ENCODE results near the gene ZKSCAN5. TPM values are rescaled to one million over a fixed set of nuclear protein-coding genes. Genes with fewer than 3 reads are reported as not detected.
A peak's percentile ranks its signal among the peaks of the same experiment; 100 is the strongest.
"Not testable (repeated sequence)": the region's sequence is repeated elsewhere in the genome, so short reads cannot be mapped to it uniquely, and the experiment has no call there.

ZKSCAN5 gene
- total RNA-seq, 2 donors from 2014 or later = 5.2 to 5.9 TPM

DNA sequence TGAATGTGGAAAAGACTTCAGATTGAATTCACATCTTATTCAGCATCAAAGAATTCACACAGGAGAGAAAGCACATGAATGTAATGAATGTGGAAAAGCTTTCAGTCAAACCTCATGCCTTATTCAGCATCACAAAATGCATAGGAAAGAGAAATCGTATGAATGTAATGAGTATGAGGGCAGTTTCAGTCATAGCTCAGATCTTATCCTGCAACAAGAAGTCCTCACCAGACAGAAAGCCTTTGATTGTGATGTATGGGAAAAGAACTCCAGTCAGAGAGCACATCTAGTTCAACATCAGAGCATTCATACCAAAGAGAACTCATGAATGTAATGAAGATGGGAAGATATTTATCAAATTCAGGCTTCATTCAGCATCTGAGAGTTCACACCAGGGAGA, 68.8 kb downstream of the ZKSCAN5 start:
- DNase-seq (no peak), ATAC-seq (no peak)
- intact Hi-C loops (cut with DNase I, micrococcal nuclease) = no loop called here

DNA sequence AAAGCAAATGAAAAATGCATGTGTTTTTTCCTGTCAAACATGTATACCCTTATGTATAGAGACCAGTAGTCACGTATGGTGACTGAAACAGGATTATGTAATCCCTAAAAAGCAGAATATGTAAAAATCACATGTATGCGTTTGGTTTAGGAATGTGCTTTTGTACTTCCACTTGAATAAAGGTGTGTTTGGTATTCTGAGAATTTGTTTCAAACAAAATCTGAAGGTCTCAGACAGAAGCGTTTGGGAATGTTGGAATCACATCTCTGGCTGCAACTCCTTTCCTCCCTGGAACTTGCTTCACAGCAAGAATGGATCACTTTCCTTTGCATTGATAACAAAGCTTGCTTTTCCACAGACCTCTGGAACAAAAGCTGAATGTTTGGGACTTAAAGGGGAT, 71.8 kb downstream of the ZKSCAN5 start:
- DNase-seq (no peak), ATAC-seq (no peak)
- intact Hi-C loops (cut with DNase I, micrococcal nuclease) = no loop called here

DNA sequence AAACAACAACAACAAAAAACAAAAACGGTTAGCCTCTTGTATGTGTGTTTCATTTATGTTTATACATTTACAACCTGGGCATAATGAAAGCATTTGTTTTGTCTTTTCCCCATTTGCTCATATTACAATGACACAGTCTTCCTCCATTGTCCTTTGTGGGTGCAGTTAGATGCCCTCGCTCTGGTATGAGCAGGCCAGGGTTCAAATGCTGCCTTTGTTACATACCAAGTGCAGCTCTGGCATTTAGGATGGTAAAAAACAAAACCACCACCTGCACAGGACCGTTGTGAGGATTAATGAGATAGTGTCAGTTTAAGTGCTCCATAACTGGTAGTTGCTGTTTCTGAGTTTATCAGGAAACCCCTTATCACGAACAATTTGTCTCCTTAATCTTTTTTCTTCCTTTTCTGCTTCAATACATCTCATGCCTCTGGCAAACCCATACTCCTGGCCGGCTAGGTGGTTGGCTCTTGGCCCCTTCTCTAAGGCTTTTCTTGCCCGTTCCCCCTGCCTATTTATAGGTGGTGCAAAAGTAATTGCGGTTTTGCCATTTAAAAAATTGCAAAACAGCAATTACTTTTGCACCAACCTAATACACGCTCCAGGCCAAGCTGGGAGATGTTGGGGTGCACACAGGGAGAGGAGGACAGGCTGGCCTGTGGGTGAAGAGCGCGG, 75.0 kb downstream of the ZKSCAN5 start:
- no peak for DNase-seq
- no peak for ATAC-seq
- intact Hi-C loops (cut with DNase I, micrococcal nuclease) = no loop called here

DNA sequence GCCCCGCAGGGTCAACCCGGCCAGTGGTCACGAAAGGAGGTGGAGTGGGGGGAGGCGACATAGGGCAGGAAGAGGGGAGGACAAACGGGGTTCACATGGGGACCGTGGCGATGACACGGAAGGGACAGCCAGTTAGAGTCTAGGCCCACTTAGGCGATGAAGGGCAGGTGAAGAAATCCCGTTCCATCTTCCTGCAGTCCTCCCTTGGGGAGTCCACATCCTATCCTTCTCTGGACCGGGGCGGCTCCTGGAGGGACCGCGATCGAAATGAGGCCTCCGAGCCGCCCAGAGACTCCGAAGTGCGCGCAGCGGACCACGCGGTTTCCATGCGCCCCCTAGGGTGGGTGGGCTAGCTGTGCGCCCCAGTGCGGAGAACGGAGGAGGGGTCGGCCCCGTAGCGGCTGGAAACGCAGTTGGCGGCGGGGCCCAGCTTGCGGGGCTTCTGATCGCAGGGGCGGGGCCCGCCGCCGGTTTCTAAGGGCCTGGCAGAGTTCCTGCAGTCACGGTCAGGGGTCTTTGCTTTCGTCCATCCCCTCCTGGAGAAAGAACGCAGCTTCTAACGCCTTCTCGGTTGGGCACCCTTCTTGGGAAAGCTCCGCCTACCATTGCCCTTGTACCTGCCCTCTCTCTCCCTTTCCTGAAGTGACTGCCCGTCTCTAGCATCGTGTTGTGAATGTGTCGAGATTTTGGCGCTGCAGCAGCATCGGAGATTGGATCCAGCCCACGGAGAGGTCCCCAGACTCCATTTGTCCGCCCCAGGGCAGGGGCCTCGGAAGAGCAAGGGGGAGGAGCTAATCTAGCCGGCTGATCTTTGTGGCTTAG, 75.7 kb downstream of the ZKSCAN5 start:
- ATAC-seq = peak; percentile 73
- intact Hi-C loops (cut with DNase I, micrococcal nuclease) = no loop called here

DNA sequence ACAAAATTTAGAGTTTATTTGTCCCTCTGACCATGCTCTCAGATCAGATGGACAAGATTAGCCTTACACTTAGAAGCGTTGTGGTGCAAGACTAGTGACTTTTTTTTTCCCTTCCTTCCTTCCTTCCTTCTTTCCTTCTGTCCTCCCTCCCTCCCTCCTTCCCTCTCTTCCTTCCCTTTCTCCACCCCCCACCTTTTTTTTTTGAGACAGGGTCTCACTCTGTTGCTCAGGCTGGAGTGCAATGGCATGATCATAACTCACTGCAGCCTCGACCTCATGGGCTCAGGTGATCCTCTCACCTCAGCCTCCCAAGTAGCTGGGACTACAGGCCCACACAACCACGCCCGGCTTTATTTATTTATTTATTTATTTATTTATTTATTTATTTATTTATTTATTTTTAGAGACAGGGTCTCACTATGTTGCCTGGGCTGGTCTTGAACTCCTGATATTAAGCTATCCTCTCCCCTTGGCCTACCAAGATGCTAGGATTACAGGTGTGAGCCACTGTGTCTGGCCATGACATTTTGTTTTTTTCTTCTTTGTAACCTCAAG, 76.4 kb downstream of the ZKSCAN5 start:
- ATAC-seq; intact Hi-C loops (cut with DNase I, micrococcal nuclease); DNase-seq: not testable (repeated sequence)

More for the DNA sequence above, 75.7 kb downstream of the ZKSCAN5 start:
- DNase-seq = peak in 1 of 2 donors; percentile 39

Other genes with a start within 250 kb of the ZKSCAN5 start
- not detected for gene MYH16, start 231.8 kb upstream of the ZKSCAN5 start, total RNA-seq
- 100 to 1,000 TPM; 160 to 186 TPM for gene ARPC1A, start 178.8 kb upstream of the ZKSCAN5 start, total RNA-seq
- gene ARPC1B, start 129.9 kb upstream of the ZKSCAN5 start, total RNA-seq = 100 to 1,000 TPM; 143 to 170 TPM
- gene PDAP1, start 96.1 kb upstream of the ZKSCAN5 start, total RNA-seq = 10 to 100 TPM; 74.2 to 81.6 TPM
- 10 to 100 TPM; 69.9 to 79.0 TPM for gene BUD31, start 95.7 kb upstream of the ZKSCAN5 start, total RNA-seq
- gene PTCD1, start 65.9 kb upstream of the ZKSCAN5 start, total RNA-seq = 1 to 10 TPM; 5.2 to 6.0 TPM
- 10 to 100 TPM; 18.6 to 26.0 TPM for gene CPSF4, start 65.7 kb upstream of the ZKSCAN5 start, total RNA-seq
- gene ATP5MF, start 38.5 kb upstream of the ZKSCAN5 start, total RNA-seq = 100 to 1,000 TPM; 297 to 369 TPM
- 10 to 100 TPM; 15.4 to 25.5 TPM for gene ZNF789, start 31.8 kb upstream of the ZKSCAN5 start, total RNA-seq
- gene ZNF394, start 4.4 kb upstream of the ZKSCAN5 start, total RNA-seq = 10 to 100 TPM; 32.0 to 37.2 TPM
- gene FAM200A, start 47.5 kb downstream of the ZKSCAN5 start, total RNA-seq = 1 to 10 TPM; 3.7 to 4.0 TPM
- gene ZNF655, start 54.0 kb downstream of the ZKSCAN5 start, total RNA-seq = 10 to 100 TPM; 69.9 to 71.7 TPM
- under 1 TPM in 1 of 2 donors, not detected in 1; 0.45 TPM for gene TMEM225B, start 93.6 kb downstream of the ZKSCAN5 start, total RNA-seq
- gene ZSCAN25, start 112.3 kb downstream of the ZKSCAN5 start, total RNA-seq = 10 to 100 TPM; 10.8 to 16.0 TPM
- gene CYP3A5, start 175.3 kb downstream of the ZKSCAN5 start, total RNA-seq = 100 to 1,000 TPM; 112 to 144 TPM
- gene CYP3A7, start 230.5 kb downstream of the ZKSCAN5 start, total RNA-seq = under 1 TPM; 0.34 to 0.39 TPM

All from left colon (tissue), 2 donors.